Central memory CD8-positive, alpha-beta T cell (primary cell): ENCODE results near the gene GINS2.

Experiments
- ATAC-seq: fragments of 150-1000 bp; cut with Tn5 transposase; replicated peaks from 2 replicates; pipeline ENCODE4 v1.10.0; 2022; ENCODE audit warnings: mild to moderate bottlenecking, moderate FRiP score, moderate number of reproducible peaks; ENCODE audit not compliant: poor library complexity, severe bottlenecking; ENCODE audit errors: extremely low read depth
- DNase-seq, 2 donors: peaks; one replicate each; pipeline ENCODE4 v3.0.0; 2021; ENCODE audit warnings: low spot score in 2 of 2
- H3K27ac Mint-ChIP-seq: one replicate; pipeline ENCODE4 v1.8.0; 2022; ENCODE audit warnings: low read depth, mild to moderate bottlenecking, moderate library complexity, mixed read lengths
- H3K27me3 Mint-ChIP-seq: one replicate; pipeline ENCODE4 v1.8.0; 2022; ENCODE audit warnings: mixed read lengths
- H3K36me3 Mint-ChIP-seq: one replicate; pipeline ENCODE4 v1.8.0; 2022; ENCODE audit warnings: mild to moderate bottlenecking, moderate library complexity, mixed read lengths; ENCODE audit not compliant: insufficient read depth
- H3K4me1 Mint-ChIP-seq: one replicate; pipeline ENCODE4 v1.8.0; 2022; ENCODE audit warnings: mixed read lengths
- H3K4me3 Mint-ChIP-seq: one replicate; pipeline ENCODE4 v1.8.0; 2022; ENCODE audit warnings: mild to moderate bottlenecking, moderate library complexity, mixed read lengths
- H3K9me3 Mint-ChIP-seq: one replicate; pipeline ENCODE4 v1.8.0; 2022; ENCODE audit warnings: mixed read lengths

The GINS2 gene

GRCh38 chr16:85659336-85659735, 29.4 kb downstream of the GINS2 start:
- H3K4me3 Mint-ChIP-seq, result no peak overlapping the region
- H3K27ac Mint-ChIP-seq, result peak overlapping the region; percentile 52
- DNase-seq, result no peak
- H3K9me3 Mint-ChIP-seq, result no peaks in the 10 kb centered on the region
- no peak for ATAC-seq
- no peaks in the 10 kb centered on the region for H3K27me3 Mint-ChIP-seq
- peaks cover 11% of the 10 kb centered on the region for H3K4me1 Mint-ChIP-seq
- peaks cover 53% of the 10 kb centered on the region for H3K36me3 Mint-ChIP-seq

DNA sequence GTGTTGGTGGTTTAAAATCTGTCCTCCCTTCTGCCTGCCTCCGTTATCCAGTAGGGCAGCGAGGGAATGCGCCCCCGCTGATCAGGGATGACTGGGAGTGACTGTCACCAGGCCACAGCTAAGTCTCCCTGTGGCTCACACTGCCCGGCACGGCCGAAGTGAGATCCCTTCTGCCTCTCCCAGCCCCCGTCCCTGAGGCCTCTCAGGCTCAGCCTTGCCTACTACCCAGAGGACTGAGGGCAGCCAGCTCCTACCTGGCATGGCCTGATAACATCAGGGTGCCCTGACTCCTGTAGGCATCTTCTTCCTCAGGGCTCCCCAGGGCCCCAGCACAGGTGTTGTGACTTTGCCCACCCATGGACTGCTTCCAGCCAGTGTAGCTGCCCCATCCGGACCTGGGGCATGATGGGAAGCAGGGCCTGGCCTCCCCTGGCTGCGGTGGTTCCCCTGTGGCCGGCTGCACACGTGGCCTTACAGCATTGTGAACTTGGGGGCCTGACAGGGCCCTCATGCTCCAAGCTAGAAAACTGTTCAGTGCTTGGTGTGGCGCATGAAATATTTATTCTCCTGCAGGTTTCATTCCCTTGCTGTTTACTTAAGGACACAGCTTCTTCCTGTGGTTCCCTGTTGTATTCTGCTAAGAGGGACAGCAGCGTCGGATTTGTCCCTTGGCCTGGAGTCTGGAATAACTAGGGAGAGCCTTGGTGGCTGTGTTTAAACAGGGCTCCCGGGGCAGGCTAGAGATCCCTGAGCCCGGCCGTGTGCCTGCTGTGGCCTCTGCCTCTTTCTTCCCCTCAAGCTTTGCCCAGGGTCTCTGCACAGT, 30.0 kb downstream of the GINS2 start:
- H3K4me3 Mint-ChIP-seq, result no peak overlapping the region
- peaks cover 49% of the 10 kb centered on the region for H3K36me3 Mint-ChIP-seq
- H3K4me1 Mint-ChIP-seq, result peaks cover 11% of the 10 kb centered on the region
- ATAC-seq (no peak), DNase-seq (no peak)
- H3K9me3 Mint-ChIP-seq, result no peaks in the 10 kb centered on the region
- no peak overlapping the region for H3K27ac Mint-ChIP-seq
- H3K27me3 Mint-ChIP-seq, result no peaks in the 10 kb centered on the region

GRCh38 chr16:85657996-85658395, 30.8 kb downstream of the GINS2 start:
- Mint-ChIP-seq H3K9me3 (no peaks in the 10 kb centered on the region), H3K27ac (no peak overlapping the region), H3K4me1 (peaks cover 11% of the 10 kb centered on the region), H3K27me3 (no peaks in the 10 kb centered on the region), H3K36me3 (peaks cover 44% of the 10 kb centered on the region), H3K4me3 (no peak overlapping the region)
- ATAC-seq, result no peak
- no peak for DNase-seq

DNA sequence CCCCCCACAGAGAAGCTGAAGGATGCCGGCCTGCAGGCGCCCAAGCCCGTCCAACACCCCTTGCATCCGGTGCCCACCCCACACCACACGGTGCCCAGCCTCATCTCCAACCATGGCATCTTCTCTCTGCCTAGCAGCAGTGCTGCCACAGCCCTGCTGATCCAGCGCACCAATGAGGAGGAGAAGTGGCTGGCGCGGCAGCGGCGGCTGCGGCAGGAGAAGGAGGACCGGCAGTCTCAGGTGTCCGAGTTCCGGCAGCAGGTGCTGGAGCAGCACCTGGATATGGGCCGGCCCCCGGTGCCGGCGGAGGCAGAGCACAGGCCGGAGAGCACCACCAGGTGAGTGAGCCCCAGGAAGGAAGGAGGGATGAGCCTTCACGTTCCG, 31.5 kb downstream of the GINS2 start:
- no peak overlapping the region for H3K27ac Mint-ChIP-seq

DNA sequence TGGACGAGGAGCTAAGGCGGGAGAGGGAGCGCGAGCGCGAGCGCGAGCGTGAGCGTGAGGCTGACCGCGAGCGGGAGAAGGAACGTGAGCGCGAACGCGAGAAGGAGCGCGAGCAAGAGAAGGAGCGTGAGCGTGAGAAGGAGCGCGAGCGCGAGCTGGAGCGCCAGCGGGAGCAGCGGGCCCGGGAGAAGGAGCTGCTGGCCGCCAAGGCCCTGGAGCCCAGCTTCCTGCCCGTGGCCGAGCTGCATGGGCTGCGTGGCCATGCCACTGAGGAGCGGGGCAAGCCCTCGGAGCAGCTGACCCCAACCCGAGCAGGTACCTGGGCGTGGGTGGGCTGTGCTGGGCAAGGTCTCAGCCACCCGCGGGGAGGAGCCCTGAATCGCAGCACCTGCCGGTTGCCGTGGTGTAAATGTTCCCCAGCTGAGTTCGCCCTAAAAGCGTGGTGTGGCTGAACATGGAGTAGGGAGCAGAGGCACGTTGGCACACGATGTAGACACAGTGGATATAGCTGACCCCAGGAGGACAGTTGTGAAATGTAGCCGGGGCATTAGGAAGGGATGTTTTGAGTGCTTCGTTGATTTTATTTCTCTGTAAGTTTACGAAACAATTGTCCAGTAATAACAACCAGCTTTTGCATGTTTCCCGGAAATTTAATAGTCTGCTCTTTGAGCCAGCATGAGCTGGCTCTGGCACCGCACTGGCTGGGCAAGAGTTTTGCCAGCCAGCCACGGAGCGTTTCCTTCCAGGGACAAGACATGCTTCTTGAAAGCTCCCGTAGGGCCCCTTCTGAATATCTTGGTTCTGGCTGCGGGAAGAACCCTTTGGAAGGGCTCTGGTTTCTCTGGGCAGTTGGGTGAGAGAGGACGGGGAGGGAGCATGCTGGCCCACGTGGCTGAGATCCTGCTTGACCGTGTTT, 32.1 kb downstream of the GINS2 start:
- H3K9me3 Mint-ChIP-seq, result no peaks in the 10 kb centered on the region
- peaks cover 44% of the 10 kb centered on the region for H3K36me3 Mint-ChIP-seq
- ATAC-seq (no peak), DNase-seq (no peak)
- H3K27me3 Mint-ChIP-seq, result no peaks in the 10 kb centered on the region
- H3K4me3 Mint-ChIP-seq, result no peak overlapping the region
- peaks cover 11% of the 10 kb centered on the region for H3K4me1 Mint-ChIP-seq
- H3K27ac Mint-ChIP-seq, result no peak overlapping the region

More for the DNA sequence above, 31.5 kb downstream of the GINS2 start:
- no peak overlapping the region for H3K4me3 Mint-ChIP-seq
- DNase-seq, result no peak
- peaks cover 11% of the 10 kb centered on the region for H3K4me1 Mint-ChIP-seq
- ATAC-seq, result no peak
- H3K9me3 Mint-ChIP-seq, result no peaks in the 10 kb centered on the region
- no peaks in the 10 kb centered on the region for H3K27me3 Mint-ChIP-seq
- H3K36me3 Mint-ChIP-seq, result peaks cover 46% of the 10 kb centered on the region

DNA sequence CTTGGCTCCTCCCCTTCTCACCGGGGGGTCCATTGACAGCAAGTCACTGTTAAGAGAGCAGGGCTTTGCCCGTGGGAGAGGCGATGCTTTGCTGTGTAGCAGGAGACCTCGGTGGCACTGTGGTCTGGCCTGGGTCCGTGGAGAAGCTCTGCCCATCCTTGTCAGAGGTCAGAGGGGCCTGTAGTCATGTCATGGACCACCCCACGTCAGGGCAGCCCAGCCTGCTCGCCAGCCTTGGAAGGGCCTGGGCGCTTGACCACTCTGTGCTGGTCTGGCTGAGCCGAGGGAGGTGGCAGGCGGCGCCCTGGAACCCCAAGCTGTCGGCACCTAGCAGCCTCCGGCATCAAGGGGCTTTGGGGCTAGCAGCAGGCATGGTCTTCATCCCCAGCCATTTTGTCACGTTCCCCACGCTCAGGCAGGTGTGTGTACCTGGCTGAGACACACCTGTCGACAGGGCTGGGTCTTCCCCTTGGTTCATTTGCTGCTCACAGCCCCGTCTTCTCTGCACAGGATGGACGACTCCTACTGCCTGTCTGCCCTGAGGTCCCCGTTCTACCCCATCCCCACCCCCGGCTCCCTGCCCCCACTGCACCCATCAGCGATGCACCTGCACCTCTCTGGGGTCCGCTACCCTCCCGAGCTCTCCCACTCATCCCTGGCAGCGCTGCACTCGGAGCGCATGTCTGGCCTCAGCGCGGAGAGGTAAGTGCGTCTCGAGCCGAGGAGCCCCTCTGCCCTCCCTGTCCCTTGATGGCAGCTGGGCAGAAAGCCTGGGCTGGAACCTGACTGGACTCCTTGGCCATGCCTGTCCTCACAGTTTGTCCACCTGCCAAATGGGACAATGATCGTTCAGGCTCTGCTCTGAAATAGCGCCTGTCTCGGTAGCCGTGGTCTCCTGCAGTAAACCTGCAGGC, 33.3 kb downstream of the GINS2 start:
- no peak overlapping the region for H3K4me3 Mint-ChIP-seq
- peaks cover 11% of the 10 kb centered on the region for H3K4me1 Mint-ChIP-seq
- no peaks in the 10 kb centered on the region for H3K27me3 Mint-ChIP-seq
- no peaks in the 10 kb centered on the region for H3K9me3 Mint-ChIP-seq
- peak overlapping the region; percentile 46 for H3K27ac Mint-ChIP-seq
- ATAC-seq (no peak), DNase-seq (no peak)
- peaks cover 44% of the 10 kb centered on the region for H3K36me3 Mint-ChIP-seq

GRCh38 chr16:85654251-85655095, 34.3 kb downstream of the GINS2 start:
- H3K27ac Mint-ChIP-seq, result no peak overlapping the region
- peaks cover 39% of the 10 kb centered on the region for H3K36me3 Mint-ChIP-seq
- no peak overlapping the region for H3K4me3 Mint-ChIP-seq
- H3K4me1 Mint-ChIP-seq, result peaks cover 4% of the 10 kb centered on the region
- no peaks in the 10 kb centered on the region for H3K27me3 Mint-ChIP-seq
- DNase-seq (no peak), ATAC-seq (no peak)
- H3K9me3 Mint-ChIP-seq, result no peaks in the 10 kb centered on the region

DNA sequence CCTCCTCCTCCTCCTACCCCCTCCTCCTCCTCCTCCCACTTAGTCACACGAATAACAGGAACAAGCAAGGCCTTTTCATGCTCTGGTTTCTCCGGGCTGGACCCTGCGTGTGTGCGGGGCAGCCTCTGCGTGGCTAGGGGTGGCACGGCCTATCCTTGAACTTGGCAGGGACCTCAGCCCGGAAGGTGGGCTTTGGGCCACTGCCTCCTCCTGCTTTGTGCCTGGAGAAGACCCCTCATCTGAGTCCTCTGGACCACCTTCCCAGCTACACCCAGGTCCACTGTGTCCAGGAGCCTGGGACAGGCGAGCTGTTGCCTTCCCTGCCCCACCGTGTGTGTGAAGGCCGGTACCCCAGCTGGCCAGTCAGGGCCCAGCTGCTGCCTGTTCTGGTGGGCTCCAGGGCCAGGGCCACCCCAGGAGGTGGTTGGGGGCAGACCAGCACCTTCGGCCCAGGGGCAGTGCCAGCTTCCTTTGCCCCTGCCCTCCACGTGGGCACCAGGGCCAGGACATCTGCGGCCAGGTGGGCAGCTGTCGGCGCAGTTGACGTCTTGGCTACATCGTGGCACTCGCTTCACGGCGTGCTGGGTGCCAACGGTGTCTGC, 35.4 kb downstream of the GINS2 start:
- Mint-ChIP-seq H3K27me3 (no peaks in the 10 kb centered on the region), H3K27ac (no peak overlapping the region), H3K4me3 (no peak overlapping the region), H3K9me3 (no peaks in the 10 kb centered on the region), H3K36me3 (peaks cover 33% of the 10 kb centered on the region), H3K4me1 (peaks cover 6% of the 10 kb centered on the region)
- DNase-seq (no peak), ATAC-seq (no peak)

- Mint-ChIP-seq H3K4me3 (peak overlapping the region; percentile 31), H3K27me3 (no peaks in the 10 kb centered on the region), H3K4me1 (peaks cover 12% of the 10 kb centered on the region), H3K27ac (peak overlapping the region; percentile 41), H3K36me3 (peaks cover 25% of the 10 kb centered on the region), H3K9me3 (no peaks in the 10 kb centered on the region)
- DNase-seq, result no peak
- ATAC-seq, result no peak
Observed at GRCh38 chr16:85652431-85653221, 36.1 kb downstream of the GINS2 start.

GRCh38 chr16:85651629-85652430, 36.9 kb downstream of the GINS2 start:
- Mint-ChIP-seq H3K4me1 (peaks cover 12% of the 10 kb centered on the region), H3K9me3 (no peaks in the 10 kb centered on the region), H3K27ac (peak overlapping the region; percentile 41), H3K27me3 (no peaks in the 10 kb centered on the region), H3K36me3 (peaks cover 18% of the 10 kb centered on the region), H3K4me3 (no peak overlapping the region)
- DNase-seq (no peak), ATAC-seq (no peak)
